GM19193 (cell line): Measurements from ENCODE around the gene TSPYL4.

Source experiments
- POLR2A ChIP-seq: IDR thresholded peaks from 4 replicates; pipeline ENCODE4 v1.6.1; 2011; ENCODE audit not compliant: insufficient read depth, insufficient read length; ENCODE audit errors: extremely low read depth

TSPYL4 gene

GRCh38 chr6:116253505-116254296 is at the start of gene TSPYL4:
Gene TSPYL4, minus strand, starts transcription at chr6:116254075. Its CDS starts 67 bp downstream, at chr6:116254008.
- no peak for TF ChIP-seq POLR2A

- no peak for TF ChIP-seq POLR2A
Observed at GRCh38 chr6:116301104-116301503, 47.2 kb upstream of the TSPYL4 start.

DNA sequence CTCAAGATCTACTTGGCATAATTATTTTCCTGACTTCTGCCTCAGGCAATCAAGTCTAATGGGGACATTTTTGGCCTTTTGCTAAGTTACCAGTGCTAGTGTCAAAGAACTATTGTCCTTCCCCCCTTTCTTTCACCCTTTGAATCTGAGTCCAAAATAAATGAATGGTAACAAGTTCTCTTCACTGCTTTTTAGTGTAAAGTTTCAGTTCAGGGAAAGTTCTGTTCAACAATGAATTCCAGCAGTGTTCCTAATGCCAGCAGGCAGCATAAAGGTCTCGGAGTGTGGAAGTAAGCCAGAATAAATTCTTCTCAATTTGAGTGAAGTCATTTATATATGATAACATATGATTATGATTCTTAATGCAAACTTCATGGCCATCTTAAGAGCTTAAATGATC is 46.7 kb upstream of the TSPYL4 start:
- no peak for TF ChIP-seq POLR2A

GRCh38 chr6:116298973-116299372 is 45.1 kb upstream of the TSPYL4 start:
- no peak for TF ChIP-seq POLR2A

DNA sequence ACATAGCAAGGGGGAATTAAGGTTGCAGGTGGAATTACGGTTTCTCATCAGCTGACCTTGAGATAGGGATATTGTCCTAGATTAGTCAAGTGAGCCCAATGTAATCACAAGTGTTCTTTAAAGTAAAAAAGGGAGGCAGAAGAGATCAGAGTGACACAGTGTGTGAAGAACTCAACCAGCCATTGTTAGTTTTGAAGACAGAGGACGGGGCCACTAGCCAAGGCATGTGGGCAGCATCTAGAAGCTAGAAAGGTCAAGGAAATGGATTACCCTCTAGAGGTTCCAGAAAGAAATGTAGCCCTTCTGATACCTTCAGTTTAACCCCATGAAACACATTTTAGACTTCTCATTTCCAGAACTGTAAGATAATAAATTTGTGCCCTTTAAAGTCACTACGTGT is 44.4 kb upstream of the TSPYL4 start:
- TF ChIP-seq POLR2A, result no peak

- TF ChIP-seq POLR2A, result no peak
Observed at GRCh38 chr6:116292553-116292952, 38.7 kb upstream of the TSPYL4 start.

- no peak for TF ChIP-seq POLR2A
Observed at GRCh38 chr6:116291701-116292396, 38.0 kb upstream of the TSPYL4 start.

- no peak for TF ChIP-seq POLR2A
Observed at GRCh38 chr6:116290799-116291198, 36.9 kb upstream of the TSPYL4 start.

DNA sequence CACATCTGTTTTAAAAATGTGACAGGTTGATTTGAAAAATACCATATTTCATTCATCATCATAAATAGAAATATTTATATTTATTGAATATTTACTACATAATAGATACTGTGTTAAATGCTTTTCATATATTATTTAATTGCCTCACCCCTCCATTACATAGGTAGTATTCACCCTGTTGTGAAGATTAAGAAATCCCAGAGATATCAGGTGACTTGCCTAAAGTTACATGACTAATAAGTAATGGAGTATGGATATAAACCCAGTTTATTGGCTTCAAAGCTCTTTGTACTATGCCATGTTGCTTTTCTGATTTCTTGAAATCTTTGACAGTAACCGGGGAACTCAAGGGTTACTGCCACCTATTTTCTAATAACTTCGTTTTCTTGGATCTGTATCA is 36.0 kb upstream of the TSPYL4 start:
- TF ChIP-seq POLR2A, result no peak

GRCh38 chr6:116287689-116288282 is 33.9 kb upstream of the TSPYL4 start:
- no peak for TF ChIP-seq POLR2A

DNA sequence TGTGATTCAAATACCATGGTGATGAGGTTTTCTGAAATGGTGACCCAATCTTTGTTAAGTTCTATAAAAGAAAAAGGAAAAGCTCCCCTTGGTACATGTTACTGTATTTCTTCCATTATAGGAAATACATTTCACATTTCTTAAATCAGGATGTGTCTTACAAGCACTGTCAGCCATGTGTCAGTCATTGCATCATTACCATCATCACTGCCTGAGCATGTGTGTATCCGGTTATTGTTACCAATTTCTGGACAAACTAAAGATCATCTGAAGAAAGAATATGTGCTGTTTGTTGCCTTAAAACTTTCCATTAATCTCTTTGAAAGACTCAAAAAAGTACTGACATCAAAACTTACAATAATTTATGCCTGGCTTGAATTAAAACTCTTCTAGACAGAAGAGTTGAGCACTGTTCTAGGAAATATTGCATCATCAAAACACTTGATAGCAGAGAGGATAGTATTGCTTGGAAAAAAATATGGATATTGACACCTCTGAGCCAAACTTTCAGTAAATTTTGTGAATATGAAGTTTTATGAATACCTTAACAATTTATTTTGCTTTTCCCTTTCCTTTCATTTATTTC is 33.0 kb upstream of the TSPYL4 start:
- TF ChIP-seq POLR2A, result no peak

- no peak for TF ChIP-seq POLR2A
Observed at GRCh38 chr6:116283191-116283590, 29.3 kb upstream of the TSPYL4 start.

- no peak for TF ChIP-seq POLR2A
Observed at GRCh38 chr6:116282698-116283097, 28.8 kb upstream of the TSPYL4 start.

DNA sequence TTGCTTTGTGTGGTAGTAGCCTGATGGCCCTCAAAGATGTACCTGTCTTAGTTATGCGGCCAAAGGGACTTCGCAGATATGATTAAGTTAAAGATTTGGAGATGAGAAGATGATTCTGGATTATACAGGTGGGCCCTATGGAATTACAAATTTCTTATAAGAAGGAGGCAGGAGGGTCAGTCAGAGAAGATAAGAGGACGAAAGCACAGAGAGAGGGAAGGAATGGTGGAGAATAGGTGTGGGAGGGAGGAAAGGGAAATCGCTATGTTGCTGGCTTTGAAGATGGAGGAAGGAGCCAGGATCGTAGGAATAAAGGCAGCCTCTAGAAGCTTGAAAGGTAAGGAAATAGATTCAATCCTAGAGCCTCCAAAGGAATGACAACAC is 27.1 kb upstream of the TSPYL4 start:
- no peak for TF ChIP-seq POLR2A

DNA sequence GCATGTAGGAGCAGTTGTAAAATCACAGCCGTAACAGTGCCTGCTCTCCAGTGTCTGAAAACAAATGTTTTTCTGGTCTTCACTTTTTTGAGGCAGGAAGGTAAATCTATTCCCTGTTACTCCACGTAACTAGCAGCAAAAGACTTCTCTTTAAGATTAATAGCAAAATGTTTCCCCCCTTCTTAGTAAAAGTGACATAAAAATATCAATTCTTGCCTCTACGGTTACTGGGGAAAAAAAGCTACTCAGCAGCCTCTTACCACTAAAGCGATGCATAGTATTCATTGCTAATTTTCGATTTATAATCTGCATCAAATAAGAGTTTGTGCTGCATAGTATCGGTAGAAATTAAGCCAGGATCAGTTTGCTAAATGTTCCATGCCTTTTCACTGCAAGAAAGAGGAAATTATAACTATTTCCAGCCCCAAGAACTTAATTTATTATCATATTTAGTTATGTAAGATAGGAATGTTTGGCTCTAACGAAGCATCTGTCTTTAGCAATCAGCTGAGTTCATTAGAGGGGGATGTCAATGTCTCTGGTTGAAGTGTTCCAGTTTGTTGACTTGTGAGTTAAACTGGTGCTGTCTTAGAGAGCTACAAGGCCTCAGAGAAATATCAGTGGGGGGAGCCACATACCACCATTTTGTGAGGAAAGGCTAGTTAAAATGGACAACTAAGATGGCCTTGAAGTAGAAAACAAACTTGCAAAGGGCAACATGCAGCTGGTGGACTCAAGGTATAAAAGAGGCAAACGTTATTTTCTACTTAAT is 26.5 kb upstream of the TSPYL4 start:
- TF ChIP-seq POLR2A, result no peak
